Psoas muscle (tissue), 8 donors: ENCODE results near the gene LRP1B. TPM values are rescaled to one million over a fixed set of nuclear protein-coding genes. Genes with fewer than 3 reads are reported as not detected.
"Not testable (repeated sequence)": the region's sequence is repeated elsewhere in the genome, so short reads cannot be mapped to it uniquely, and the experiment has no call there.

ENCODE experiments used
- ATAC-seq, 4 donors: fragments of 200-7000 bp; cut with Tn5 transposase; one replicate each; pipeline ENCODE4 v1.9.1; 2020; ENCODE audit warnings: moderate library complexity in 3 of 4, mild to moderate bottlenecking in 2 of 4
- DNase-seq, 2 donors: peaks; one replicate each; pipeline ENCODE4 v3.0.0-alpha.2; 2020
- H3K27ac ChIP-seq: fragments of 200-600 bp; one replicate; pipeline ENCODE4 v1.8.0; 2022
- H3K27me3 ChIP-seq, 3 donors: fragments of 200-600 bp in 1 of 3; one replicate each; pipeline versions ENCODE4 v1.6.1 to v1.8.0; 2013 to 2022; ENCODE audit warnings: low read length in 2 of 3, mild to moderate bottlenecking in 2 of 3, moderate library complexity in 1 of 3; ENCODE audit not compliant: insufficient read depth in 3 of 3
- H3K36me3 ChIP-seq, 2 donors: fragments of 200-600 bp in 1 of 2; one replicate each; pipeline versions ENCODE4 v1.6.1 to v1.8.0; 2013 to 2022; ENCODE audit warnings: low read depth in 1 of 2, mild to moderate bottlenecking in 1 of 2, moderate library complexity in 1 of 2; ENCODE audit not compliant: insufficient read depth in 1 of 2
- H3K4me1 ChIP-seq: fragments of 200-600 bp; one replicate; pipeline ENCODE4 v1.8.0; 2022
- H3K4me3 ChIP-seq: fragments of 200-600 bp; one replicate; pipeline ENCODE4 v1.8.0; 2022; ENCODE audit warnings: mild to moderate bottlenecking
- H3K9me3 ChIP-seq: fragments of 200-600 bp; one replicate; pipeline ENCODE4 v1.8.0; 2022
- CTCF ChIP-seq: fragments of 200-600 bp; IDR thresholded peaks from one replicate; pipeline ENCODE4 v1.8.0; 2022; ENCODE audit warnings: antibody characterized with exemption
- WGBS, 3 donors: extraction: QIAGEN DNeasy Blood & Tissue Kit; methylation state at CpG; one replicate each; pipeline versions ENCODE4 v1.1.6 to v1.1.7; 2013; 5-methylcytosine and 5-hydroxymethylcytosine counted together
- intact Hi-C, 2 donors: fragments of 100-400 bp; cut with DNase I; formaldehyde crosslinking; loops; one replicate each; pipeline versions ENCODE4 v1.11.0 to v1.14.2; 2022
- polyA plus RNA-seq, 3 donors: library from polyadenylated mRNA; stranded (reverse); fragments of 200-250 nt; gene quantifications; one replicate each; pipeline ENCODE4 v1.2.3, GENCODE V29; 2013
- total RNA-seq, 4 donors: library from RNA; stranded (reverse); fragmentation: NEBNext Ultra II Directional in 2 of 4; extraction: Animal tissue kit (Norgen Biotek cat#: 25700) in 2 of 4; gene quantifications; one replicate each; pipeline versions ENCODE4 v1.2.1 to v1.2.4, GENCODE V29; 2021 to 2023
- donor health status: healthy with polysubstance abuse.
- donor health status: DM: no; HTN: no; CAD: no; lungs with moderate emphysema.
- donor health status: Bipolar disorder and iron deficiency.
- donor health status: healthy.
- donor health status: DM: yes; HTN: yes; CAD: no.
- donor health status: DM: no; HTN: no; CAD: no.
- donor health status: DM: no; HTN: no; CAD: no.
- donor health status: DM: yes; HTN: yes; CAD: no.

The LRP1B gene
- total and polyA plus RNA-seq, 7 donors = 0.33 to 3.3 (median 0.95) TPM

GRCh38 chr2:142088058-142088568 lies 42.7 kb downstream of the LRP1B start:
- no peak for ATAC-seq
- Histone ChIP-seq H3K4me1 (no peaks in the 10 kb centered on the region), H3K27ac (no peak overlapping the region), H3K4me3 (no peak overlapping the region), H3K27me3 (no peaks in the 10 kb centered on the region), H3K36me3 (no peaks in the 10 kb centered on the region), H3K9me3 (no peaks in the 10 kb centered on the region)
- no peak for DNase-seq
- intact Hi-C loops = no loop called here
- WGBS, 3 donors = 96 to 99% (median 96%) methylated on average over 2 of the region's 2 CpGs
- no peak for TF ChIP-seq CTCF

- H3K9me3 ChIP-seq, H3K36me3 ChIP-seq, H3K27ac ChIP-seq, H3K4me1 ChIP-seq, ATAC-seq, DNase-seq, intact Hi-C loops, H3K4me3 ChIP-seq, H3K27me3 ChIP-seq: not testable (repeated sequence)
- 71 to 77% (median 75%) methylated on average over 2 of the region's 2 CpGs for WGBS, 3 donors
Measured at GRCh38 chr2:142087585-142087984, 43.2 kb downstream of the LRP1B start.

GRCh38 chr2:142082368-142082767 lies 48.4 kb downstream of the LRP1B start:
- intact Hi-C loops = no loop called here
- TF ChIP-seq CTCF = no peak
- WGBS, 3 donors = 51 to 58% (median 51%) methylated on average over 3 of the region's 3 CpGs

GRCh38 chr2:142076317-142076716 lies 54.5 kb downstream of the LRP1B start:
- DNase-seq (no peak), ATAC-seq (no peak)
- H3K9me3 ChIP-seq = no peaks in the 10 kb centered on the region
- no peaks in the 10 kb centered on the region for H3K36me3 ChIP-seq
- no peaks in the 10 kb centered on the region for H3K4me1 ChIP-seq
- intact Hi-C loops = no loop called here
- H3K4me3 ChIP-seq = no peak overlapping the region
- no peaks in the 10 kb centered on the region for H3K27me3 ChIP-seq
- TF ChIP-seq CTCF = no peak
- no peak overlapping the region for H3K27ac ChIP-seq
- WGBS, 3 donors = 33 to 38% (median 34%) methylated on average over 2 of the region's 2 CpGs

More at GRCh38 chr2:142082368-142082767, 48.4 kb downstream of the LRP1B start:
- H3K4me1 ChIP-seq = no peaks in the 10 kb centered on the region
- no peaks in the 10 kb centered on the region for H3K9me3 ChIP-seq
- H3K4me3 ChIP-seq = no peak overlapping the region
- no peak overlapping the region for H3K27ac ChIP-seq
- ATAC-seq = no peak
- H3K36me3 ChIP-seq = no peaks in the 10 kb centered on the region
- DNase-seq = peak in 1 of 2 donors; percentile 15
- H3K27me3 ChIP-seq = no peaks in the 10 kb centered on the region

- 62 to 76% (median 71%) methylated on average over 2 of the region's 2 CpGs for WGBS, 3 donors
- no peak for ATAC-seq
- intact Hi-C loops = no loop called here
Measured at GRCh38 chr2:142075826-142076225, 55.0 kb downstream of the LRP1B start.

More at GRCh38 chr2:142075826-142076225, 55.0 kb downstream of the LRP1B start:
- no peaks in the 10 kb centered on the region for H3K36me3 ChIP-seq
- H3K27me3 ChIP-seq = no peaks in the 10 kb centered on the region
- H3K9me3 ChIP-seq = no peaks in the 10 kb centered on the region
- TF ChIP-seq CTCF = no peak
- H3K4me1 ChIP-seq = no peaks in the 10 kb centered on the region
- DNase-seq = no peak
- no peak overlapping the region for H3K27ac ChIP-seq
- no peak overlapping the region for H3K4me3 ChIP-seq
